H9 (cell line): ENCODE results near the gene PIK3C3. TPM values are rescaled to one million over a fixed set of nuclear protein-coding genes. Genes with fewer than 3 reads are reported as not detected.

Source experiments
- DNase-seq: peaks from one replicate; pipeline ENCODE4 v3.0.0-alpha.2; 2017
- H2AFZ ChIP-seq: one replicate; pipeline ENCODE4 v1.6.1; 2013; ENCODE audit warnings: mild to moderate bottlenecking, low read length, control low read depth, moderate library complexity
- H2AK5ac ChIP-seq: 2 replicates; pipeline ENCODE4 v1.6.1; 2013; ENCODE audit warnings: low read length, control low read depth, mixed read lengths; ENCODE audit not compliant: insufficient read length
- H2BK120ac ChIP-seq: one replicate; pipeline ENCODE4 v1.6.1; 2013; ENCODE audit warnings: low read depth, mild to moderate bottlenecking, low read length, control low read depth, inconsistent platforms; ENCODE audit not compliant: poor library complexity, severe bottlenecking
- H2BK12ac ChIP-seq: 2 replicates; pipeline ENCODE4 v1.6.1; 2013; ENCODE audit warnings: low read length, control low read depth, mixed read lengths, low read depth; ENCODE audit not compliant: insufficient read length
- H2BK15ac ChIP-seq: 2 replicates; pipeline ENCODE4 v1.6.1; 2013; ENCODE audit warnings: low read depth, low read length, control low read depth
- H2BK20ac ChIP-seq: one replicate; pipeline ENCODE4 v1.6.1; 2013; ENCODE audit warnings: low read depth, mild to moderate bottlenecking, low read length, control low read depth, inconsistent platforms; ENCODE audit not compliant: poor library complexity, severe bottlenecking
- H2BK5ac ChIP-seq: 2 replicates; pipeline ENCODE4 v1.6.1; 2013; ENCODE audit warnings: low read length, control low read depth, mixed read lengths; ENCODE audit not compliant: insufficient read length
- H3K14ac ChIP-seq: 2 replicates; pipeline ENCODE4 v1.6.1; 2013; ENCODE audit warnings: low read length, control low read depth; ENCODE audit not compliant: insufficient read depth
- H3K18ac ChIP-seq: 2 replicates; pipeline ENCODE4 v1.6.1; 2013; ENCODE audit warnings: low read depth, mild to moderate bottlenecking, mixed read lengths, low read length, control low read depth; ENCODE audit not compliant: insufficient read length
- H3K23ac ChIP-seq: 2 replicates; pipeline ENCODE4 v1.6.1; 2013; ENCODE audit warnings: low read length, control low read depth, mixed read lengths, low read depth; ENCODE audit not compliant: insufficient read length
- H3K23me2 ChIP-seq: 2 replicates; pipeline ENCODE4 v1.6.1; 2013; ENCODE audit warnings: low read depth, mild to moderate bottlenecking, mixed read lengths, low read length, control low read depth; ENCODE audit not compliant: insufficient read length, poor library complexity, severe bottlenecking
- H3K27ac ChIP-seq: 2 replicates; pipeline ENCODE4 v1.5.1; 2013; ENCODE audit warnings: low read length, control low read depth, mixed read lengths, low read depth; ENCODE audit not compliant: insufficient read length
- H3K27me3 ChIP-seq: 2 replicates; pipeline ENCODE4 v1.6.1; 2013; ENCODE audit warnings: low read length, control low read depth, inconsistent platforms; ENCODE audit not compliant: insufficient read depth
- H3K4ac ChIP-seq: 2 replicates; pipeline ENCODE4 v1.6.1; 2013; ENCODE audit warnings: low read depth, mild to moderate bottlenecking, control low read depth, inconsistent platforms, low read length, moderate library complexity
- H3K4me1 ChIP-seq: 2 replicates; pipeline ENCODE4 v1.6.1; 2013; ENCODE audit warnings: low read length, control low read depth, inconsistent platforms; ENCODE audit not compliant: insufficient read depth
- H3K4me2 ChIP-seq: 2 replicates; pipeline ENCODE4 v1.6.1; 2013; ENCODE audit warnings: low read length, control low read depth, mixed read lengths; ENCODE audit not compliant: insufficient read length, insufficient read depth
- H3K56ac ChIP-seq: 2 replicates; pipeline ENCODE4 v1.6.1; 2013; ENCODE audit warnings: low read depth, mild to moderate bottlenecking, mixed read lengths, low read length, control low read depth; ENCODE audit not compliant: insufficient read length
- H3K79me1 ChIP-seq: 2 replicates; pipeline ENCODE4 v1.6.1; 2013; ENCODE audit warnings: low read depth, mild to moderate bottlenecking, moderate library complexity, low read length, control low read depth, inconsistent platforms; ENCODE audit not compliant: insufficient read depth, poor library complexity, severe bottlenecking
- H3K79me2 ChIP-seq: 2 replicates; pipeline ENCODE4 v1.6.1; 2013; ENCODE audit warnings: low read length, control low read depth, inconsistent platforms; ENCODE audit not compliant: insufficient read depth
- H3K9ac ChIP-seq: 2 replicates; pipeline ENCODE4 v1.6.1; 2013; ENCODE audit warnings: low read length, control low read depth, mixed read lengths; ENCODE audit not compliant: insufficient read length; ENCODE audit errors: extremely low read depth
- H3K9me3 ChIP-seq: one replicate; pipeline ENCODE4 v1.6.1; 2013; ENCODE audit warnings: low read depth, low read length, inconsistent platforms; ENCODE audit not compliant: control insufficient read depth
- H3T11ph ChIP-seq: one replicate; pipeline ENCODE4 v1.6.1; 2013; ENCODE audit warnings: mild to moderate bottlenecking, low read length, control low read depth, inconsistent platforms
- H4K20me1 ChIP-seq: one replicate; pipeline ENCODE4 v1.6.1; 2013; ENCODE audit not compliant: control insufficient read depth, insufficient read length, insufficient read depth
- H4K5ac ChIP-seq: 2 replicates; pipeline ENCODE4 v1.6.1; 2013; ENCODE audit warnings: low read depth, mild to moderate bottlenecking, mixed read lengths, low read length, control low read depth; ENCODE audit not compliant: insufficient read length
- H4K8ac ChIP-seq: replicated peaks from 2 replicates; pipeline ENCODE4 v1.6.1; 2013; ENCODE audit warnings: low read length, control low read depth, mixed read lengths, low read depth; ENCODE audit not compliant: insufficient read length
- H4K91ac ChIP-seq: 2 replicates; pipeline ENCODE4 v1.6.1; 2013; ENCODE audit warnings: low read depth, mild to moderate bottlenecking, moderate library complexity, mixed read lengths, low read length, control low read depth; ENCODE audit not compliant: insufficient read length
- H3K27ac Mint-ChIP-seq, 3 experiments: 2 replicates in 2 of 3; 3 replicates in 1 of 3; pipeline ENCODE4 v1.8.0; 2020 to 2021; ENCODE audit warnings: mixed read lengths in 3 of 3, mild to moderate bottlenecking in 1 of 3, moderate library complexity in 1 of 3
- H3K27me3 Mint-ChIP-seq: 2 replicates; pipeline ENCODE4 v1.8.0; 2021; ENCODE audit warnings: low read depth, mild to moderate bottlenecking, moderate library complexity, mixed read lengths
- H3K36me3 Mint-ChIP-seq, 3 experiments: 2 replicates in 2 of 3; 3 replicates in 1 of 3; pipeline ENCODE4 v1.8.0; 2020 to 2021; ENCODE audit warnings: low read depth in 3 of 3, mixed read lengths in 3 of 3; ENCODE audit not compliant: insufficient read depth in 1 of 3
- H3K4me1 Mint-ChIP-seq, 2 experiments: 2 replicates each; pipeline ENCODE4 v1.8.0; 2020; ENCODE audit warnings: mixed read lengths in 2 of 2
- H3K4me3 Mint-ChIP-seq, 2 experiments: 2 replicates in 1 of 2; 3 replicates in 1 of 2; pipeline ENCODE4 v1.8.0; 2020 to 2021; ENCODE audit warnings: mild to moderate bottlenecking in 2 of 2, mixed read lengths in 2 of 2, moderate library complexity in 1 of 2
- H3K9me3 Mint-ChIP-seq, 2 experiments: 2 replicates in 1 of 2; 3 replicates in 1 of 2; pipeline ENCODE4 v1.8.0; 2020; ENCODE audit warnings: mild to moderate bottlenecking in 2 of 2, mixed read lengths in 2 of 2, moderate library complexity in 1 of 2
- WGBS: extraction: QIAGEN DNeasy Blood & Tissue Kit; methylation state at CpG from one replicate; pipeline ENCODE4 v1.1.7; 2013; ENCODE audit warnings: missing lambda C conversion rate, low lambda C conversion rate, mixed read lengths; ENCODE audit not compliant: insufficient read length; ENCODE audit errors: extremely low coverage; 5-methylcytosine and 5-hydroxymethylcytosine counted together
- total RNA-seq: library from RNA; stranded (reverse); gene quantifications from 2 replicates; pipeline ENCODE4 v1.2.1, GENCODE V29; 2021
- TF ChIP-seq, protein P1 (sequence below): fragments of 200-600 bp; sonication (generic); conservative IDR thresholded peaks from 3 replicates; pipeline ENCODE4 v1.8.0; 2021; ENCODE audit warnings: antibody characterized with exemption, mild to moderate bottlenecking

PIK3C3 gene
- total RNA-seq, 1 experiment from 2014 or later, result 48.8 TPM

DNA sequence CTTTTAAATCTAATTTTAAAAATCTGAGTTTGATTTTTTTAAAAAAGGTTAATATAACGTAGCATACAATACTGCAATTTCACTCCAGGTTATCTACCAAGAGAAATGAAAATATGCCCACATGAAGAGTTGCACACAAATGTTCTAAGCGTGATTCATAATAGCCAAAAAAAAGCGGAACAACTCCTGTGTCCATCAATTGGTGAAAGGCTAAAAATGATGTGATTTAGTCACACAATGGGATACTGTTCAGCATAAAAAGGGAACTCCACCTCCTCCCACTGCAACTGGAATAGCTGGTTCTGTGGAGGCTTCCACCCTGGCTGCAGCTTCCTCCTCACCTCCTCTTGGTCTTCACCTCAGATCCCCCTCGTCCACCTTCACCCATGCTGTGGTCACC lies 132.8 kb downstream of the PIK3C3 start:
- H3K79me1 ChIP-seq, result no peaks in the 10 kb centered on the region
- peaks cover 0 to 3% of the 10 kb centered on the region in 2 experiments; a peak in 1 of 5 replicates for H3K9me3 Mint-ChIP-seq
- no peak overlapping the region for H2AK5ac ChIP-seq
- TF ChIP-seq, protein P1, sequence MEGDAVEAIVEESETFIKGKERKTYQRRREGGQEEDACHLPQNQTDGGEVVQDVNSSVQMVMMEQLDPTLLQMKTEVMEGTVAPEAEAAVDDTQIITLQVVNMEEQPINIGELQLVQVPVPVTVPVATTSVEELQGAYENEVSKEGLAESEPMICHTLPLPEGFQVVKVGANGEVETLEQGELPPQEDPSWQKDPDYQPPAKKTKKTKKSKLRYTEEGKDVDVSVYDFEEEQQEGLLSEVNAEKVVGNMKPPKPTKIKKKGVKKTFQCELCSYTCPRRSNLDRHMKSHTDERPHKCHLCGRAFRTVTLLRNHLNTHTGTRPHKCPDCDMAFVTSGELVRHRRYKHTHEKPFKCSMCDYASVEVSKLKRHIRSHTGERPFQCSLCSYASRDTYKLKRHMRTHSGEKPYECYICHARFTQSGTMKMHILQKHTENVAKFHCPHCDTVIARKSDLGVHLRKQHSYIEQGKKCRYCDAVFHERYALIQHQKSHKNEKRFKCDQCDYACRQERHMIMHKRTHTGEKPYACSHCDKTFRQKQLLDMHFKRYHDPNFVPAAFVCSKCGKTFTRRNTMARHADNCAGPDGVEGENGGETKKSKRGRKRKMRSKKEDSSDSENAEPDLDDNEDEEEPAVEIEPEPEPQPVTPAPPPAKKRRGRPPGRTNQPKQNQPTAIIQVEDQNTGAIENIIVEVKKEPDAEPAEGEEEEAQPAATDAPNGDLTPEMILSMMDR, result no peak
- no peak overlapping the region for H3K4me2 ChIP-seq
- no peak overlapping the region for H3K56ac ChIP-seq
- H2AFZ ChIP-seq, result no peak overlapping the region
- no CpG with 5 or more reads among the region's 4 CpGs for WGBS
- no peaks in the 10 kb centered on the region; a peak in 1 of 4 replicates for H3K4me1 Mint-ChIP-seq
- H3K27me3 Mint-ChIP-seq, result no peaks in the 10 kb centered on the region
- no peaks in the 10 kb centered on the region for H3K79me2 ChIP-seq
- no peak overlapping the region for H3K27ac ChIP-seq
- no peak overlapping the region for H3K23ac ChIP-seq
- H3K4me1 ChIP-seq, result no peaks in the 10 kb centered on the region
- H4K8ac ChIP-seq, result no peak overlapping the region
- H3K27me3 ChIP-seq, result no peaks in the 10 kb centered on the region
- no peak overlapping the region for H2BK12ac ChIP-seq
- H2BK20ac ChIP-seq, result no peak overlapping the region
- no peak overlapping the region for H3T11ph ChIP-seq
- H3K36me3 Mint-ChIP-seq, result peaks cover 0 to 2% (median 0%) of the 10 kb centered on the region in 3 experiments; a peak in 2 of 7 replicates
- H3K4ac ChIP-seq, result no peak overlapping the region
- H4K5ac ChIP-seq, result no peak overlapping the region
- no peak overlapping the region for H3K18ac ChIP-seq
- no peak overlapping the region for H3K9ac ChIP-seq
- H2BK120ac ChIP-seq, result no peak overlapping the region
- H4K20me1 ChIP-seq, result no peaks in the 10 kb centered on the region
- H3K23me2 ChIP-seq, result no peaks in the 10 kb centered on the region
- no peak overlapping the region; the same call in 1 of the 2 replicates for H3K14ac ChIP-seq
- no peak overlapping the region for H4K91ac ChIP-seq
- H3K27ac Mint-ChIP-seq, result no peak overlapping the region
- no peak overlapping the region for H3K4me3 Mint-ChIP-seq
- no peak overlapping the region for H2BK15ac ChIP-seq
- no peaks in the 10 kb centered on the region for H3K9me3 ChIP-seq
- no peak for DNase-seq
- H2BK5ac ChIP-seq, result no peak overlapping the region
